Measurements from ENCODE around the gene SIRT7. TPM values are rescaled to one million over a fixed set of nuclear protein-coding genes. Genes with fewer than 3 reads are reported as not detected.

The SIRT7 gene
- total and polyA plus RNA-seq, 2 donors (not counting 3 experiments of a cell fraction or from before 2014, with no cell fraction given): 11.6 to 28.8 TPM

DNA sequence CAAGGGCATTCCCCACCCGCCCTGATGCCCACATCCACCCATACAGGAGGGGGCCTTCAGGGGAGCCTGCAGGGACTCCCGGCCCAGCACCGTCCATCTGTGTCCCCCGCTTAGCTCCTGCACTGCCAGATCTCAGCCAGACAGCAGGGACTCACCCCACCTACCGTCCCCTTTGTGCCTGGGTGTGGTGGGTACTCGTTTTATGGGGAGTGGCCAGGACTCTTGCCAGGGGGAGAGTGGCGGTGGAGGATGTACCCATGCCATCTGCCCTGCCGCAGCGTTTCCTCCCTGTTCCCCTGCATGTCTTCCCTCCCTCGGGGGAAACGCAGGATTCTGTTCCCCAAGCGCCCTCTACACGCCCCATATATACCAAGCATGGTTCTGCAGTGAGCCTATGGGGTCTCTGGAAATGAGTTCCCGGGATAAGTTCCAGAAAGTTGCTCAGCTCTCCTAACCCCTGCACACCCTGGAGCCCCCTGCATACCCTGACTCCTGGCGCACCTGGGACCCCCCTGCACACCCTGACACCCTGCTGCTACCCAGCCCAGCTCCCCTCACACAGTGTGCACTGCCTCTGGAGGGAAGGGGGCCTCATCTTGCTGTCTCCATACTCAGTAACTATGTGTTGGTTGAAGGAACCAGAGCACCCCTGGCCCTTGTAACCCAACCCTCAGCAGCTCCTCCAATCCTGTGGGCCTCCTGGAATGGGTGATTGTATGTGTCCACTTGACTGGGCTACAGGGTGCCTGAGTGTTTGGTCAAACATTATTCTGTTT, 13.8 kb upstream of the SIRT7 start:
- dilution Hi-C loops (cut with MboI; ENCODE audit: extremely low pct_ligation_motif_present, low sequenced_read_pairs): no loop called here
- no peak overlapping the region for H3K27ac ChIP-seq (ENCODE audit: insufficient read depth, low read depth, low read length)
- H3K79me2 ChIP-seq (ENCODE audit: control insufficient read depth, insufficient read depth, low read length): peaks cover 12% of the 10 kb centered on the region
- no TSS peak for BruUV-seq (replicated peaks)
- POLR2A ChIA-PET: no interaction called here
- FAIRE-seq (no peak), DNase-seq (ENCODE audit: low read depth, low spot score) (no peak)
- no peak overlapping the region for H3K9ac ChIP-seq (replicated peaks; ENCODE audit: extremely low read depth, insufficient read depth, low read length)
- intact Hi-C loops (cut with micrococcal nuclease): no loop called here
- H2AFZ ChIP-seq (ENCODE audit: low read depth, low read length): no peak overlapping the region
- H3K9me1 ChIP-seq (replicated peaks; ENCODE audit: control insufficient read depth, extremely low read depth, insufficient read depth, low read length): no peaks in the 10 kb centered on the region
- no peaks in the 10 kb centered on the region for H4K20me1 ChIP-seq (replicated peaks; ENCODE audit: control insufficient read depth, extremely low read depth, insufficient read depth, low read length)
- H3K4me3 ChIP-seq (replicated peaks in 1 of 3; ENCODE audit: insufficient read depth in 1 of 3, low read depth in 1 of 3, low read length in 3 of 3): no peak overlapping the region
- peaks cover 0 to 5% of the 10 kb centered on the region in 2 experiments for H3K36me3 ChIP-seq (ENCODE audit: control insufficient read depth in 2 of 2, extremely low read depth in 1 of 2, insufficient read depth in 2 of 2, low read length in 2 of 2)
- TF ChIP-seq POLR2AphosphoS5 (IDR thresholded peaks at IDR 0.05; ENCODE audit: insufficient read depth, low read depth, low read length) (no peak), POLR2A (IDR thresholded peaks at IDR 0.05; ENCODE audit: low read depth, low read length) (no peak), FOS (IDR thresholded peaks at IDR 0.05; ENCODE audit: borderline replicate concordance, insufficient read depth, low read length) (no peak), GATA2 (IDR thresholded peaks at IDR 0.05; ENCODE audit: insufficient read depth, insufficient read length, low read depth, low read length) (no peak), JUN (IDR thresholded peaks at IDR 0.05; ENCODE audit: borderline replicate concordance, insufficient read depth, insufficient read length, low read depth) (no peak), MYC (IDR thresholded peaks at IDR 0.05; ENCODE audit: low read depth, low read length) (no peak), EZH2 (IDR thresholded peaks at IDR 0.05; ENCODE audit: borderline replicate concordance, low read depth, low read length, severe bottlenecking) (no peak)
- TF ChIP-seq, protein P1, sequence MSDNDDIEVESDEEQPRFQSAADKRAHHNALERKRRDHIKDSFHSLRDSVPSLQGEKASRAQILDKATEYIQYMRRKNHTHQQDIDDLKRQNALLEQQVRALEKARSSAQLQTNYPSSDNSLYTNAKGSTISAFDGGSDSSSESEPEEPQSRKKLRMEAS (IDR thresholded peaks at IDR 0.05; ENCODE audit: insufficient read depth, insufficient read length): no peak
- TF ChIP-seq, protein P2, sequence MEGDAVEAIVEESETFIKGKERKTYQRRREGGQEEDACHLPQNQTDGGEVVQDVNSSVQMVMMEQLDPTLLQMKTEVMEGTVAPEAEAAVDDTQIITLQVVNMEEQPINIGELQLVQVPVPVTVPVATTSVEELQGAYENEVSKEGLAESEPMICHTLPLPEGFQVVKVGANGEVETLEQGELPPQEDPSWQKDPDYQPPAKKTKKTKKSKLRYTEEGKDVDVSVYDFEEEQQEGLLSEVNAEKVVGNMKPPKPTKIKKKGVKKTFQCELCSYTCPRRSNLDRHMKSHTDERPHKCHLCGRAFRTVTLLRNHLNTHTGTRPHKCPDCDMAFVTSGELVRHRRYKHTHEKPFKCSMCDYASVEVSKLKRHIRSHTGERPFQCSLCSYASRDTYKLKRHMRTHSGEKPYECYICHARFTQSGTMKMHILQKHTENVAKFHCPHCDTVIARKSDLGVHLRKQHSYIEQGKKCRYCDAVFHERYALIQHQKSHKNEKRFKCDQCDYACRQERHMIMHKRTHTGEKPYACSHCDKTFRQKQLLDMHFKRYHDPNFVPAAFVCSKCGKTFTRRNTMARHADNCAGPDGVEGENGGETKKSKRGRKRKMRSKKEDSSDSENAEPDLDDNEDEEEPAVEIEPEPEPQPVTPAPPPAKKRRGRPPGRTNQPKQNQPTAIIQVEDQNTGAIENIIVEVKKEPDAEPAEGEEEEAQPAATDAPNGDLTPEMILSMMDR (IDR thresholded peaks at IDR 0.05; ENCODE audit: extremely low read depth in 1 of 2, insufficient read depth in 1 of 2, low read depth in 1 of 2, low read length in 2 of 2): no peak
- H3K9me3 ChIP-seq (replicated peaks; ENCODE audit: control insufficient read depth, insufficient read depth, low read length): no peaks in the 10 kb centered on the region
- peaks cover 7% of the 10 kb centered on the region for H3K4me1 ChIP-seq (ENCODE audit: control insufficient read depth, extremely low read depth, insufficient read depth, low read length)
- CTCF ChIA-PET: interaction anchor here (1.2 kb wide), 1 partner anchor 88 kb away, joined by 4 read pairs; no protein-coding TSS in a partner anchor
- no peaks in the 10 kb centered on the region for H3K27me3 ChIP-seq (ENCODE audit: control insufficient read depth in 2 of 2, insufficient read depth in 2 of 2, low read length in 2 of 2)
- no peak overlapping the region for H3K4me2 ChIP-seq (ENCODE audit: insufficient read depth, low read length)
